GM04503 (cell line): Measurements from ENCODE around the gene POLRMT.
A peak's percentile ranks its signal among the peaks of the same experiment; 100 is the strongest.

Experiments used
- DNase-seq: peaks from one replicate; pipeline ENCODE4 v3.0.0-alpha.2; 2012; ENCODE audit warnings: low read depth

The POLRMT gene

GRCh38 chr19:577439-578392 is 55.6 kb downstream of the POLRMT start:
- DNase-seq, result no peak

GRCh38 chr19:576768-577438 is 56.4 kb downstream of the POLRMT start:
- no peak for DNase-seq

- DNase-seq, result no peak
Observed at GRCh38 chr19:575527-576506, 57.5 kb downstream of the POLRMT start.

- DNase-seq, result no peak
Observed at GRCh38 chr19:574658-575526, 58.4 kb downstream of the POLRMT start.

GRCh38 chr19:573519-573825 is 59.9 kb downstream of the POLRMT start:
- DNase-seq, result no peak

GRCh38 chr19:572743-573518 is 60.4 kb downstream of the POLRMT start:
- no peak for DNase-seq

- peak; percentile 70 for DNase-seq
Observed at GRCh38 chr19:572140-572742, 61.1 kb downstream of the POLRMT start, which contains the start of gene BSG. Gene BSG, plus strand, starts transcription at chr19:572596. Its CDS starts 39 bp downstream, at chr19:572635.

- DNase-seq, result no peak
Observed at GRCh38 chr19:571566-571974, 61.8 kb downstream of the POLRMT start.

- DNase-seq, result no peak
Observed at GRCh38 chr19:570937-571565, 62.3 kb downstream of the POLRMT start.

- DNase-seq, result no peak
Observed at GRCh38 chr19:570251-570686, 63.1 kb downstream of the POLRMT start.

GRCh38 chr19:567296-567900 is 65.9 kb downstream of the POLRMT start:
- DNase-seq, result no peak
